Lung microvascular endothelial cell (primary cell): ENCODE measurements around the gene BAZ1A. TPM values are rescaled to one million over a fixed set of nuclear protein-coding genes. Genes with fewer than 3 reads are reported as not detected.
"Not testable (repeated sequence)": the region's sequence is repeated elsewhere in the genome, so short reads cannot be mapped to it uniquely, and the experiment has no call there.

Experiments
- DNase-seq, 2 donors: peaks; one replicate each; pipeline versions ENCODE4 v3.0.0 to v3.0.0-alpha.2; 2010; ENCODE audit warnings: low read depth in 2 of 2
- total RNA-seq: library from RNA; depleted of rRNA; stranded (reverse); fragments of >200 nt; gene quantifications from 2 replicates; pipeline ENCODE4 v1.2.1, GENCODE V29; 2014

The BAZ1A gene
- total RNA-seq, 1 donor from 2014 or later: 30.2 TPM

- DNase-seq: no peak
Observed at GRCh38 chr14:34858765-34859164, 16.4 kb downstream of the BAZ1A start.

- DNase-seq: no peak
Observed at GRCh38 chr14:34857689-34858449, 17.3 kb downstream of the BAZ1A start.

- DNase-seq: peak in 1 of 2 donors; percentile 37
Observed at GRCh38 chr14:34853041-34853440, 22.1 kb downstream of the BAZ1A start.

GRCh38 chr14:34851395-34851794, 23.8 kb downstream of the BAZ1A start:
- peak in 1 of 2 donors; percentile 70 for DNase-seq

GRCh38 chr14:34845869-34846268, 29.3 kb downstream of the BAZ1A start:
- no peak for DNase-seq

- peak; percentile 65 to 77 for DNase-seq
Observed at GRCh38 chr14:34843011-34843554, 32.1 kb downstream of the BAZ1A start.

- peak; percentile 36 to 60 for DNase-seq
Observed at GRCh38 chr14:34837801-34838322, 37.3 kb downstream of the BAZ1A start.

GRCh38 chr14:34835312-34835711, 39.8 kb downstream of the BAZ1A start:
- no peak for DNase-seq

- peak in 1 of 2 donors; percentile 22 for DNase-seq
Observed at GRCh38 chr14:34833549-34834523, 41.3 kb downstream of the BAZ1A start.

GRCh38 chr14:34826661-34827060, 48.5 kb downstream of the BAZ1A start:
- peak in 1 of 2 donors; percentile 22 for DNase-seq

- no peak for DNase-seq
Observed at GRCh38 chr14:34824826-34825225, 50.3 kb downstream of the BAZ1A start.

- no peak for DNase-seq
Observed at GRCh38 chr14:34824256-34824655, 50.9 kb downstream of the BAZ1A start.

GRCh38 chr14:34817768-34818167, 57.4 kb downstream of the BAZ1A start:
- no peak for DNase-seq

GRCh38 chr14:34810028-34810427, 65.1 kb downstream of the BAZ1A start:
- DNase-seq: no peak

GRCh38 chr14:34806257-34806656, 68.9 kb downstream of the BAZ1A start:
- no peak for DNase-seq

- no peak for DNase-seq
Observed at GRCh38 chr14:34804933-34805332, 70.2 kb downstream of the BAZ1A start.

GRCh38 chr14:34798861-34799260, 76.3 kb downstream of the BAZ1A start:
- DNase-seq: not testable (repeated sequence)

GRCh38 chr14:34797747-34798583, 77.2 kb downstream of the BAZ1A start:
- DNase-seq: no peak

- DNase-seq: no peak
Observed at GRCh38 chr14:34796902-34797301, 78.3 kb downstream of the BAZ1A start.

GRCh38 chr14:34794941-34795340, 80.2 kb downstream of the BAZ1A start:
- DNase-seq: peak in 1 of 2 donors; percentile 4

- no peak for DNase-seq
Observed at GRCh38 chr14:34794217-34794616, 80.9 kb downstream of the BAZ1A start.
